Body of pancreas (tissue), 4 donors: ENCODE results near the gene ETFA. TPM values are rescaled to one million over a fixed set of nuclear protein-coding genes. Genes with fewer than 3 reads are reported as not detected.

Experiments
- ATAC-seq: fragments of 150-250 bp; one replicate; pipeline ENCODE4 v1.9.1; 2016
- DNase-seq, 4 donors: peaks; one replicate each; pipeline ENCODE4 v3.0.0-alpha.2; 2019
- H3K27ac ChIP-seq, 4 donors: fragments of 200-600 bp; sonication (generic); 1 replicate in 3 of 4; 2 replicates in 1 of 4; pipeline versions ENCODE4 v1.5.1 to v1.6.1; 2016 to 2019; ENCODE audit warnings: mild to moderate bottlenecking in 1 of 4, mixed read lengths in 1 of 4, moderate library complexity in 1 of 4
- H3K27me3 ChIP-seq, 2 donors: fragments of 200-600 bp; sonication (generic); one replicate each; pipeline ENCODE4 v1.6.0; 2016; ENCODE audit warnings: mild to moderate bottlenecking in 1 of 2
- H3K36me3 ChIP-seq, 2 donors: fragments of 200-600 bp; sonication (generic); replicated peaks in 1 of 2; 2 replicates each; pipeline ENCODE4 v1.5.1; 2016; ENCODE audit warnings: low read depth in 2 of 2; ENCODE audit not compliant: insufficient read depth in 1 of 2
- H3K4me1 ChIP-seq: fragments of 200-600 bp; sonication (generic); one replicate; pipeline ENCODE4 v1.6.0; 2016
- H3K4me3 ChIP-seq, 2 donors: fragments of 200-600 bp; sonication (generic); 1 replicate in 1 of 2; 2 replicates in 1 of 2; pipeline ENCODE4 v1.5.1; 2016 to 2019
- H3K9me3 ChIP-seq, 3 donors: fragments of 200-600 bp; sonication (generic); 1 replicate in 2 of 3; 2 replicates in 1 of 3; pipeline ENCODE4 v1.5.1; 2016
- POLR2A ChIP-seq, 3 donors: fragments of 450-650 bp; IDR thresholded peaks; one replicate each; pipeline ENCODE4 v1.6.1; 2016; ENCODE audit warnings: antibody characterized with exemption in 3 of 3, mild to moderate bottlenecking in 2 of 3
- WGBS, 2 donors: methylation state at CpG; one replicate each; pipeline ENCODE4 v1.1.5; 2017; 5-methylcytosine and 5-hydroxymethylcytosine counted together
- intact Hi-C: fragments of 100-400 bp; cut with DNase I; formaldehyde crosslinking; loops from one replicate; pipeline ENCODE4 v1.15.1; 2023
- total RNA-seq, 2 donors: library from RNA; depleted of rRNA; stranded (reverse); fragments of >200 nt; gene quantifications; one replicate each; pipeline ENCODE4 v1.1.0, GENCODE V29; 2016
- TF ChIP-seq, protein P1 (sequence below), 7 experiments: fragments of 450-650 bp in 4 of 7; fragments of 200-600 bp in 3 of 7; sonication (generic) in 3 of 7; IDR thresholded peaks; one replicate each; pipeline ENCODE4 v1.5.1; 2016 to 2019; ENCODE audit warnings: antibody characterized with exemption in 7 of 7

The ETFA gene
- total RNA-seq, 2 donors from 2014 or later: 38.6 to 62.8 TPM

DNA sequence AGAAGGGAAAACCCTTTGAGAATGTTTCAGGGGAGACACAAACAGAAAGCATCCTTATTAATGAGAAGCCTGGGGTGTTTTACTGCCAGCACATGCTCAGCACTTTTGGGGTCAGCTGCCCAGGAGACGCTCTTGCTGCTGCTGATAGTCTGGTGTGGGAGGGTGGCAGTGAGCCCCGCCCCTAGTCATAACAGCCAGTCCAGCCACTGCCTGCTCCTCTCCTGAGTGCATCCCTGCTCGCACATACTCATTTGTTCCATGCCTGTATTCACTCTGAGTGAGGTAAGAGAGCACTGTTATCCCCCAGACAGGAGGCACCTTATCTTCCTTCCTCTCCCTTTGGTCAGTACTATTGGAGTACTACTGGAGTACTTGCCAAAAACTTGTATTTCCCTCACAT is 101.3 kb downstream of the ETFA start:
- Histone ChIP-seq H3K36me3 (no peaks in the 10 kb centered on the region), H3K27me3 (no peaks in the 10 kb centered on the region), H3K4me3 (no peak overlapping the region), H3K27ac (no peak overlapping the region), H3K9me3 (no peaks in the 10 kb centered on the region), H3K4me1 (peaks cover 5% of the 10 kb centered on the region)
- no peak for ATAC-seq
- intact Hi-C loops: no loop called here
- no peak for DNase-seq
- WGBS, 2 donors: 89 to 93% methylated on average over 3 of the region's 3 CpGs
- TF ChIP-seq, protein P1, sequence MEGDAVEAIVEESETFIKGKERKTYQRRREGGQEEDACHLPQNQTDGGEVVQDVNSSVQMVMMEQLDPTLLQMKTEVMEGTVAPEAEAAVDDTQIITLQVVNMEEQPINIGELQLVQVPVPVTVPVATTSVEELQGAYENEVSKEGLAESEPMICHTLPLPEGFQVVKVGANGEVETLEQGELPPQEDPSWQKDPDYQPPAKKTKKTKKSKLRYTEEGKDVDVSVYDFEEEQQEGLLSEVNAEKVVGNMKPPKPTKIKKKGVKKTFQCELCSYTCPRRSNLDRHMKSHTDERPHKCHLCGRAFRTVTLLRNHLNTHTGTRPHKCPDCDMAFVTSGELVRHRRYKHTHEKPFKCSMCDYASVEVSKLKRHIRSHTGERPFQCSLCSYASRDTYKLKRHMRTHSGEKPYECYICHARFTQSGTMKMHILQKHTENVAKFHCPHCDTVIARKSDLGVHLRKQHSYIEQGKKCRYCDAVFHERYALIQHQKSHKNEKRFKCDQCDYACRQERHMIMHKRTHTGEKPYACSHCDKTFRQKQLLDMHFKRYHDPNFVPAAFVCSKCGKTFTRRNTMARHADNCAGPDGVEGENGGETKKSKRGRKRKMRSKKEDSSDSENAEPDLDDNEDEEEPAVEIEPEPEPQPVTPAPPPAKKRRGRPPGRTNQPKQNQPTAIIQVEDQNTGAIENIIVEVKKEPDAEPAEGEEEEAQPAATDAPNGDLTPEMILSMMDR (IDR thresholded peaks at IDR 0.05): no peak
- TF ChIP-seq POLR2A (IDR thresholded peaks at IDR 0.05): no peak

DNA sequence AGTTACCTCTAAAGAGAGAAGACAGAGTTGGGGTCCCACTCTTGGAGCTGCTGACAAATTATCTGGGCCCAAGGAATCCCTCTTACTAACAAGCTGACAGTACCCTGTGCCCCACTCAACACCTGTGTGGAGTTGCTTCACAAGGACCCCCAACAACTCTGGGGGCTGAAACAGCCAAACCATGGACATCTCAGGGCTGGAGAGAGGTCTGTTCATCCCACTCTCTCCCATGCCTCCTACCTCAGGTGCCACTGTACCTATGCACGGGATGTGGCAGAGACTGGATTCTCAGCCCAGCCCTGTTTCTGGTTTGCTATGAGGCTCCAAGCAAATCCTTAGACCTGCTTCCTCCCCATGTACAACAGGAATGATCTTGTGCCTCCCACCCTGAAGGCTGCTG is 101.7 kb downstream of the ETFA start:
- Histone ChIP-seq H3K27me3 (no peaks in the 10 kb centered on the region), H3K4me1 (peaks cover 5% of the 10 kb centered on the region), H3K27ac (no peak overlapping the region), H3K9me3 (no peaks in the 10 kb centered on the region), H3K36me3 (no peaks in the 10 kb centered on the region), H3K4me3 (no peak overlapping the region)
- ATAC-seq (no peak), DNase-seq (no peak)
- TF ChIP-seq POLR2A (IDR thresholded peaks at IDR 0.05): no peak
- TF ChIP-seq, protein P1 (IDR thresholded peaks at IDR 0.05): no peak
- 93 to 100% methylated on average over 1 of the region's 1 CpG for WGBS, 2 donors
- intact Hi-C loops: no loop called here

DNA sequence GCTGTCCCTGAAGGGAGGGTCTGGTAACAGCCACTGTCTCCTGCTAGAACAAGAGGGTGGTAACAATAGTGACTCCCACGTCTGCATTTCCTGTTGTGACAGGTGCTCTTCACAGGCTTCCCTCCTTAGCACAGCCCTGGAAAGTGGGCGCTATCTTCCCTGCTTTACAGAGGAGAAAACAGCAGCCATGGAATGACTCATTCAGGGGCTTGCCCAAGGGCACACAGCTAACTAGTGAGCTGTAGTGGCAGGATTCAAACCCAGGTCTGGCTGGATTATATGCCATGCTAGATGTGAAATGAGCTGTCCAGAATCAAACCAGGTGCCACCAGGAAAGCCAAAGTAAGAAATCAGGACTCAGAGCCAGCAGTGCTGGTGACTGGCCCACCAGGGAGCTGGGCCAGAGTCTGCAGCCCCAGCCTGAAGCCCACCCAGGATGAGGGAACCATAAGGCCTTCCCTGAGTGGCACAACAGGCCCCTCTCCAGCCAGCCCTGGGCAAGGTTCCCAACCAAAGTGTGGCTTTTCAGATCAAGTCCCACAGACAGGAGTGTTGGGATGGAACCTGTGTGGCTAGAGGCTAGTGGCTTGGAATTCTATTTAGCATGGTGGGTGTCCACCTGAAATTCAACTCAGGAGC is 102.4 kb downstream of the ETFA start:
- intact Hi-C loops: no loop called here
- 93% methylated on average over 2 of the region's 2 CpGs; no CpG with 5 or more reads in 1 of the 2 donors for WGBS, 2 donors
- DNase-seq (no peak), ATAC-seq (no peak)
- Histone ChIP-seq H3K27ac (no peak overlapping the region), H3K36me3 (no peaks in the 10 kb centered on the region), H3K27me3 (no peaks in the 10 kb centered on the region), H3K4me3 (no peak overlapping the region), H3K9me3 (no peaks in the 10 kb centered on the region), H3K4me1 (peaks cover 5% of the 10 kb centered on the region)
- TF ChIP-seq, protein P1 (IDR thresholded peaks at IDR 0.05): no peak
- no peak for TF ChIP-seq POLR2A (IDR thresholded peaks at IDR 0.05)

DNA sequence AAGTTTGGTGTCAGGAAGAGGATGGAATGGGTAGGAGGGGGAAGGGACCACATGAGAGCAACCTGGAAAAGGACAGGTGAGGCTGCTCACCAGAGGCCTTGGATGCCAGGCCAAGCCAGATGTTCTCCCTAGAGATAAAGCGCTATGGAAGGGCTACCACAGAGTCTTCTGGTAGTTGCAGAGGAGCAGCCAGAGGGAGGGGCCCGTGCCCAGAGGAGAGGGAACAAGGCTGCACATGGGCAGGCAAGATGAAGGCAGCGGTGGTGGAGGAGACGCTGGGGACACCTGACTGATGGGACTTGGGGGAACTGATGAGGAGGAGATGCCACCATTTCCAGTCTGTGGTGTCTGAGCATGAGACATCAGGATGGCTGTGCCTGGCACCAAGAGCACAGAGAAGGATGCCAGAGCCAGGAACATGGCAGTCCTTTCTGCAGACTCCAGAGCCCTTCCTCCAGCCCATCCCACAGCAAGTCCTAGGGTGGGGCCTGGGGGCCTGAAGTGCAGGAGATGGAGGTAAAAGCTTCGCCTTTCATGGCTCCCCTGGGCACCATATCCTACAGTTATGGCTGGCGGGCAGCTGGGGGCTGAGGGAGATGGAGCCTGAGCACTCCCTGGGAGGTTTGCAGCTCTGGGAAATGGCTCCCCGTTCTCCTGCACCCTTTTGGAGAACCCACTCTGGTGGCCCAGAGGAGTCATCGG is 103.0 kb downstream of the ETFA start:
- TF ChIP-seq, protein P1 (IDR thresholded peaks at IDR 0.05): no peak
- no peak for TF ChIP-seq POLR2A (IDR thresholded peaks at IDR 0.05)
- intact Hi-C loops: no loop called here
- no peak overlapping the region for H3K27ac ChIP-seq
- H3K4me3 ChIP-seq: no peak overlapping the region
- peaks cover 5% of the 10 kb centered on the region for H3K4me1 ChIP-seq
- ATAC-seq (no peak), DNase-seq (no peak)
- H3K27me3 ChIP-seq: no peaks in the 10 kb centered on the region
- H3K36me3 ChIP-seq: no peaks in the 10 kb centered on the region
- WGBS, 2 donors: 91 to 98% methylated on average over 5 to 7 of the region's 8 CpGs
- H3K9me3 ChIP-seq: no peaks in the 10 kb centered on the region
